Glutamatergic neuron (in vitro differentiated cells): ENCODE results near the gene COX20. TPM values are rescaled to one million over a fixed set of nuclear protein-coding genes. Genes with fewer than 3 reads are reported as not detected.

Experiments
- DNase-seq: peaks from one replicate; pipeline ENCODE4 v3.0.0; 2022
- H3K27ac Mint-ChIP-seq: one replicate; pipeline ENCODE4 v1.8.0; 2020; ENCODE audit warnings: mild to moderate bottlenecking, mixed read lengths, inconsistent platforms; ENCODE audit not compliant: unreplicated experiment
- H3K27me3 Mint-ChIP-seq: one replicate; pipeline ENCODE4 v1.8.0; 2020; ENCODE audit warnings: mild to moderate bottlenecking, moderate library complexity, mixed read lengths, inconsistent platforms; ENCODE audit not compliant: unreplicated experiment
- H3K36me3 Mint-ChIP-seq: one replicate; pipeline ENCODE4 v1.8.0; 2020; ENCODE audit warnings: mild to moderate bottlenecking, mixed read lengths, inconsistent platforms; ENCODE audit not compliant: unreplicated experiment
- H3K4me1 Mint-ChIP-seq: one replicate; pipeline ENCODE4 v1.8.0; 2020; ENCODE audit warnings: mild to moderate bottlenecking, low read depth, mixed read lengths, inconsistent platforms; ENCODE audit not compliant: unreplicated experiment
- H3K4me3 Mint-ChIP-seq: one replicate; pipeline ENCODE4 v1.8.0; 2020; ENCODE audit warnings: mild to moderate bottlenecking, mixed read lengths, inconsistent platforms; ENCODE audit not compliant: unreplicated experiment
- H3K9me3 Mint-ChIP-seq: one replicate; pipeline ENCODE4 v1.8.0; 2020; ENCODE audit warnings: mild to moderate bottlenecking, moderate library complexity, mixed read lengths, inconsistent platforms; ENCODE audit not compliant: unreplicated experiment
- total RNA-seq: library from RNA; stranded (reverse); fragmentation: NEBNext Ultra II Directional; extraction: Animal tissue kit (Norgen Biotek cat#: 25700); gene quantifications from one replicate; pipeline ENCODE4 v1.2.1, GENCODE V29; 2021; ENCODE audit not compliant: unreplicated experiment
- TF ChIP-seq, protein P1 (sequence below): fragments of 200-600 bp; sonication (generic); IDR thresholded peaks from one replicate; pipeline ENCODE4 v1.5.0; 2021; ENCODE audit not compliant: partially characterized antibody, unreplicated experiment

The COX20 gene
- total RNA-seq, 1 donor from 2014 or later: 35.3 TPM

DNA sequence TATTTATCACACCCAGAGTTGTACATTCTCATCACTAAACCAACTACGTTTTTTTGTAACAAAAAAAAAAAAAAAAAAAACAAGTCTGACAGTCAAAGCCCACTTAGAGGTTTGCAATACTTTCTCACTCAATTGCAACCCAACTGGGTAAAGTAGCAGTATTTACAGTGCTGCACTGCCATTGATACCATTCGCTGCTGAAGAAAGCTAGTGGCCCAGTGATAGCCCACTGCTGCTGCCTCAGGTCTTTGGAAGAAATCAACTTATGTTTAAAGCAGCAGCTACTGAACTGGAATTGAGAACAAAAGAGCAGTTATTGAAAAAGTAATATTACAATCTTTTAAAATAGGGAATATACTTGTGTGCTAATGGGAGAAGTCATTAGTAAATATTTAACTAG is 26.2 kb downstream of the COX20 start:
- peaks cover 21% of the 10 kb centered on the region for H3K4me1 Mint-ChIP-seq
- H3K36me3 Mint-ChIP-seq: peaks cover 4% of the 10 kb centered on the region
- TF ChIP-seq, protein P1, sequence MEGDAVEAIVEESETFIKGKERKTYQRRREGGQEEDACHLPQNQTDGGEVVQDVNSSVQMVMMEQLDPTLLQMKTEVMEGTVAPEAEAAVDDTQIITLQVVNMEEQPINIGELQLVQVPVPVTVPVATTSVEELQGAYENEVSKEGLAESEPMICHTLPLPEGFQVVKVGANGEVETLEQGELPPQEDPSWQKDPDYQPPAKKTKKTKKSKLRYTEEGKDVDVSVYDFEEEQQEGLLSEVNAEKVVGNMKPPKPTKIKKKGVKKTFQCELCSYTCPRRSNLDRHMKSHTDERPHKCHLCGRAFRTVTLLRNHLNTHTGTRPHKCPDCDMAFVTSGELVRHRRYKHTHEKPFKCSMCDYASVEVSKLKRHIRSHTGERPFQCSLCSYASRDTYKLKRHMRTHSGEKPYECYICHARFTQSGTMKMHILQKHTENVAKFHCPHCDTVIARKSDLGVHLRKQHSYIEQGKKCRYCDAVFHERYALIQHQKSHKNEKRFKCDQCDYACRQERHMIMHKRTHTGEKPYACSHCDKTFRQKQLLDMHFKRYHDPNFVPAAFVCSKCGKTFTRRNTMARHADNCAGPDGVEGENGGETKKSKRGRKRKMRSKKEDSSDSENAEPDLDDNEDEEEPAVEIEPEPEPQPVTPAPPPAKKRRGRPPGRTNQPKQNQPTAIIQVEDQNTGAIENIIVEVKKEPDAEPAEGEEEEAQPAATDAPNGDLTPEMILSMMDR: no peak
- H3K9me3 Mint-ChIP-seq: peaks cover 20% of the 10 kb centered on the region
- no peak for DNase-seq
- peak overlapping the region; percentile 9 for H3K27ac Mint-ChIP-seq
- H3K4me3 Mint-ChIP-seq: peak overlapping the region; percentile 98
- peaks cover 11% of the 10 kb centered on the region for H3K27me3 Mint-ChIP-seq

DNA sequence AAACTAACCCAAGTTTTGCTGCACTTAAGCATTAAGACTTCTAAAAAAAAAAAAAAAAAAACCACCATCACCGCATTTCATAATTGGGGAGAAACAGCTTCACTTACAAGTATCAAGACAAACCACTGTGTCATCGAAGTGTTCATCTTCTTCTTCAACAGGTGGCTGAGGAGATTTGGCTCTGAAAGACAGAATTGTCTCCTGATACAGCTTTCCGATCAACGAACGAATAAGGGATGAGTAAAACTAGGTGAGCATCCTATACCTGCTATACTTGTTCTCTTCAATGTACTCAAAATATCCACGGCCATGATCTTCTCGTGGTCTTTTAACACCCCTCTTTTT is 26.9 kb downstream of the COX20 start:
- Mint-ChIP-seq H3K36me3 (no peaks in the 10 kb centered on the region), H3K9me3 (peaks cover 20% of the 10 kb centered on the region), H3K27me3 (peaks cover 11% of the 10 kb centered on the region), H3K27ac (peak overlapping the region; percentile 77), H3K4me3 (peak overlapping the region; percentile 98), H3K4me1 (peaks cover 21% of the 10 kb centered on the region)
- DNase-seq: no peak
- TF ChIP-seq, protein P1: no peak

- TF ChIP-seq, protein P1: no peak
- H3K9me3 Mint-ChIP-seq: peaks cover 20% of the 10 kb centered on the region
- peak; percentile 95 for DNase-seq
- H3K27me3 Mint-ChIP-seq: peaks cover 11% of the 10 kb centered on the region
- H3K27ac Mint-ChIP-seq: peak overlapping the region; percentile 90
- peaks cover 21% of the 10 kb centered on the region for H3K4me1 Mint-ChIP-seq
- H3K4me3 Mint-ChIP-seq: peak overlapping the region; percentile 98
- no peaks in the 10 kb centered on the region for H3K36me3 Mint-ChIP-seq
Observed at GRCh38 chr1:244862699-244863490, 27.4 kb downstream of the COX20 start.

DNA sequence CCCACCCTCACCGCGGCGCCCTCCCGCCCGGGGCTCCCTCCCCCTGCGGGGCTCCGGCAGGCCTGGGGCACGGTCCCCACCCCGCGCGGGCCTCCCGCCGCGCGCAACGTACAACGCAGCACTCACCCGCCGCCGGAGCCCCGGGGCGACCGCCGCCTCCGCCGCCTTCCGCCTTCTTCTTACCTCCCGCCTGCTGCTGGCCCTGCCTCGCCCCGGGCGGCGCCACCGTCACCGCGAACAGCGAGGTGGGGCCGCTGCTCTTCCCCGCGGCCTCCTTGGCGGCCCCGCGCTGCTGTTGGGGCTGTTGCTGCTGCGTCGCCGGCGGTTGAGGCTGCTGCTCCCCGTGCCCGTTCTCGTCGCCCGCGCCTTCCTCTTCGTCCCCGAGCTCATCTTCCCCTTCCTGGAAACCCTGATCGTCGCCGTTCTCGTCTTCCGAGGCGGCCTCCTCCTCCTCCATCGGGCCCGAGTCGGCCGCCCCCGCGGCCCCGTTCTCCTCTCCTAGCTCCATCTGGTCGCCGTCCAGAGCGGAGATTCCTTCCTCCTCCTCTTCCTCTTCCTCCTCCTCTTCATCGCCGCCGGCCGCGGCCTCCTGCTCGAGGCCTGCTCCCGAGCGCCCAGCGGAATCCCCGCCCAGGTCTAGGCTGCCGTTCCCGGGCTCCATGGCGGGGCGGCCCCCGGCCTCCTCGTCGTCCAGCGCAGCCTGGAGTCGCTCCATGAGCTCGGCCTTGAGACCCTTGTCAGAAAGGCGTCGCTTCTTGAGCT is 28.2 kb downstream of the COX20 start:
- TF ChIP-seq, protein P1: no peak
- Mint-ChIP-seq H3K36me3 (no peaks in the 10 kb centered on the region), H3K27ac (peak overlapping the region; percentile 97), H3K9me3 (peaks cover 20% of the 10 kb centered on the region), H3K4me1 (peaks cover 20% of the 10 kb centered on the region), H3K27me3 (peaks cover 11% of the 10 kb centered on the region), H3K4me3 (peak overlapping the region; percentile 90)
- peak; percentile 23 for DNase-seq
